H54 (cell line): ENCODE data around the gene GRM4.

ENCODE experiments used
- DNase-seq: peaks from one replicate; pipeline ENCODE4 v3.0.0; 2011; ENCODE audit warnings: low spot score, mixed read lengths; ENCODE audit not compliant: insufficient read length
- FAIRE-seq: peaks from 3 replicates; lab custom pipeline; 2011; peaks lifted over from hg19 to GRCh38; lab: Jason Lieb, UNC
- POLR2A ChIP-seq: IDR thresholded peaks from 2 replicates; pipeline ENCODE4 v1.6.1; 2011; ENCODE audit warnings: low read depth, mild to moderate bottlenecking, low read length

The GRM4 gene

GRCh38 chr6:34102099-34102656, 43.7 kb downstream of the GRM4 start:
- no peak for DNase-seq
- no peak for TF ChIP-seq POLR2A
- no peak for FAIRE-seq

- DNase-seq (no peak), FAIRE-seq (no peak)
- TF ChIP-seq POLR2A = no peak
Measured at GRCh38 chr6:34100788-34101187, 45.1 kb downstream of the GRM4 start.

DNA sequence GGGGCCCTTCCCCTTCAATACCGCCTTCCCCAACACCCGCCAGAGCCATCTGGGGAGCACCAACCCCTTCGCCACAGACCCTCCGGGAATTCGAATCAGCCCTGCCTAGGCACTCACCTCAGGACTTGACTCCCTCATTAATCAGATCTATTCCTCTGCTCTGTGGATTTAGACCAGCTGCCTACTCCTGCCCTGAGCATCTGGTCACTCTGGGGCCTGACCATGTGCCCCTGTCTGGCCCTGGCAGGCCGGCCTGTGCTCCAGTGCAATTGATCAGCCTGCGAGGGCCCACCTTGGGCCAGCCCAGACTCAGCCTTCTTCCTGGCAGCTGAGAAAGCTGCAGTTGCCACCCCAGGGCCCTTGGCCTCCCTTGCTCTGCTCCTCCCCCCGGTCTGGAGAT, 46.0 kb downstream of the GRM4 start:
- no peak for TF ChIP-seq POLR2A
- no peak for FAIRE-seq
- DNase-seq = no peak

GRCh38 chr6:34098045-34098936, 47.6 kb downstream of the GRM4 start:
- FAIRE-seq = no peak
- no peak for DNase-seq
- TF ChIP-seq POLR2A = no peak

DNA sequence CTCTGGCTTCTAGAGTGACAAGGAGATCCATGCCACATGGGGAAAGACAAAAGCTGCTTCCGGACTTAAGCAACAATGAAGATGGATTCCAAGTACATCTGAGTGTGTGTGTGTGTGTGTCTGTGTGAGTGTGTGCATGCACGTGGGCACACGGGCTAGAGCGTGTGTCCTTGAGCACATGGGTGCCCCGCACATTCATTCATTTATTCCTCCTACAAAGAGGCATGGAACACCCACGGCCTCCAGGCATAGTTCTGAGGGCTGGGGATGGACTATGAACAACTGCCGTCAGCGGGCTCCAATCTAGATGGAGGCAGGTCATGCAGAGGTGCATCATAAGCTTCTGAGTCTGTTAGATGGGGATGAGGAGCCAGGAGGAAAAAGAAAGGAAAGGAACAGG, 49.1 kb downstream of the GRM4 start:
- FAIRE-seq (no peak), DNase-seq (no peak)
- no peak for TF ChIP-seq POLR2A

DNA sequence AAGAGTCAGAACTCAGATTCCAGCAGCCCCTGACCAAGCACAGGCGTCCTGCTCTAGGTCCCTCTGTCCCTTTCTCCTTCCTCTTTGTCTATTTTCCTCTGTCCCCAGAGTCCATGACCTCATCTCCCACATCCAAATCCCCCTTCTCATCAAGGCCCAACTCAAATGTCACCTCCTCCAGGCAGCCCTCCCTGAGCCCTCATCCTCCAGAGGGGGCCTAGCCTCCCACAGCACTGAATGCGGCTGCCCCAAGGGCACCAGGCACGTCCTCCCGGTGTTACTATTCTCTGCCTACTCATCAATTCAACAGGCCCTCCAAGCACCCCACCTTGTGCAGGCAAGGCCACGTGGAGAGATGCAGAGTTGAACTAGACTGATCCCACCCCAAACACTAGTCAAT, 49.7 kb downstream of the GRM4 start:
- FAIRE-seq (no peak), DNase-seq (no peak)
- TF ChIP-seq POLR2A = no peak

GRCh38 chr6:34095741-34096140, 50.1 kb downstream of the GRM4 start:
- no peak for TF ChIP-seq POLR2A
- no peak for DNase-seq
- no peak for FAIRE-seq

DNA sequence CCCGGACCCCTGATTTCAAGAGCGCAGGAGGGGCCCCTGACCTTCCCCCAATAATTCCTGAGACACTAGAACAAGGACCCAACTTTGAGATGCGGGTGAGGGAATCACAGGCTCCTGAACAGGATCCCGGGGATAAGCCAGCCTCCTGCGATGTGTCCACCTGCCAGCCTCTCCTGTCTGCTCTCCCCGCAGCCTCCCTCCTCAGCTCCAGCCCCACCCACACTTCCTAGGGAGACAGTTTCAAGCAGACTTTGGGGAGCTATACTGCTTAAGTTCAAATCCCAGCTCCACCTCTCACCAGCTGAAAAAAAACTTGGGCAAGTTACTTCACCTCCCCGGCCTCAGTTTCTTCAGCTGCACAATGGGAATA, 50.8 kb downstream of the GRM4 start:
- DNase-seq (no peak), FAIRE-seq (no peak)
- TF ChIP-seq POLR2A = no peak

DNA sequence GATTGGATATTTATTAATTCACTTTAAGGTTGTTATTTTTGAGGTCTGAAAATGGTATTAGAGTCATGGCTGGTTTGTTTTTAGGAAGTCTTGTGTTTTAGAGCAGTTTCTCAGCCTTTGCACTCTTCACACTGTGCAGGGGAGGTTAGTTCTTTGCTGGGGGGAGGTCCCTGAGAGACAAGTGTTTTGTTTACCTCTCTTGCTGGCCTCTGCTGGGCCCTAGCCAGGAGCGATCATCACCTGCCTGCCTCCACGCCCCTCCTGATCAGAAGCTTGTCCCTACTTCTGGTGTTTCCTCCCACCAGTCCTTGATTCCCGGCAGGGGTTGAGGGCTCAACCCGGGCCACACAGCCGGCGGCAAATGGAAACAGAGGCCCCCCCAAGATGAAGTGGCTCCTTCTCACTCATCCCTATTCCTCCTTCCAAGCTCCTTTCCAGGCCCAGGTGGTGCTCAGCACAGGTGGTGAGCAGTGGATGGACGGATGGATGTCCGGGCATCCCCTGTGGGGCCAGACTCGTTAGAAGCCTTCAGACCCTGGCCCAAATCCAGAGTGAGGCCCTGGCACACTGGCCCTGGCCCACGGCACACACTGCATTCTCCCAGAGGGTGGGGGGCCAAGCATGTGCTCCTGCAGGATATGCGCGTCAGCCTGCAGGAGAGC, 51.3 kb downstream of the GRM4 start:
- no peak for FAIRE-seq

DNA sequence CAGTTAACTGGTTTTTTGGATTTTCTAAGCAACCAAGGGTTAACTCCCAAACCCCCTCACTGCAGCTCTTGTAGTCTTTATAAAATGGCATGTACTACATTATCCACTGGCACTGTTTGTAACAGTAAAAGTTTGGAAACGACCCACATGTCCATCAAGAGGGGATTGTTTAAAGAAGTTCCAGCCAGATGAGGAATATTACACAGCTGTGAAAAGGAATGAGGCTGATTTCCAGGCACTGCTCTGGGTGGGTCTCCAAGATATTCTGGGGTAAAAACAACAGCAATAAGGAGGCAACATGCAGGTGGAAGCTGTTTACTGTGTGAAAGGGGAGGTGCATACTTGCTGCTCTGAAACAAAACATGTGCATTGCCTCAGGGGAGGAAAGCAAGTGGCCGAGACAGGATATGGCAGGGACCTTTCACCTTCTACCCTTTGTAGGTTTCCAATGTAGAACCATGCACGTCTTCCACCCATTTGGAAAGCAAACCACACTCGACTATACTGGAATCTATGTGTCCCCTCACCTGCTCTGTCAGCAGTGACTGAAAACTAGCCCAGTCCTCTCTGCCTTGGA, 51.9 kb downstream of the GRM4 start:
- TF ChIP-seq POLR2A = no peak
- FAIRE-seq (no peak), DNase-seq (no peak)

More for the DNA sequence above, 51.3 kb downstream of the GRM4 start:
- TF ChIP-seq POLR2A = no peak
- DNase-seq = no peak

- no peak for DNase-seq
- FAIRE-seq = no peak
- no peak for TF ChIP-seq POLR2A
Measured at GRCh38 chr6:34093206-34093605, 52.7 kb downstream of the GRM4 start.

- TF ChIP-seq POLR2A = no peak
- FAIRE-seq (no peak), DNase-seq (no peak)
Measured at GRCh38 chr6:34092631-34093030, 53.3 kb downstream of the GRM4 start.

DNA sequence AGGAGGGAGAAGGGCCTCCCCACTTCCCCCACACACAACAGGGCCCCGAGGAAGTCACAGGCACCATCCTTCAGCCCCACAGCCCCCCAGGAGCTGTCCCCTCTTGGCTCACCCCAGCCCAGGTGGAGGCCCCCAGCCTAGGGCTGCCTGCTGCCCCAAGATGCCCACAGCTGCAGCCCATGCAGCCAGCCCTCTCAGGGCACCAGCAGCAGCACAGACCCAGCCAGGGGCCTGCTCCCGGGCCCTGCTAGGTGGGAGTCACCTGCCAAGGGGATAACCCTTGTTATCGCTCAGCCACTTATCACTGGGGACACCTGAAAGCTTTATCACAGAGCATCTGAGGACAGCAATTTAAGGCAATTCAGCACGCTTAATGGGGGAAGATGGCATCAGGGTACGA, 55.0 kb downstream of the GRM4 start:
- no peak for TF ChIP-seq POLR2A
- DNase-seq = no peak
- FAIRE-seq = no peak

DNA sequence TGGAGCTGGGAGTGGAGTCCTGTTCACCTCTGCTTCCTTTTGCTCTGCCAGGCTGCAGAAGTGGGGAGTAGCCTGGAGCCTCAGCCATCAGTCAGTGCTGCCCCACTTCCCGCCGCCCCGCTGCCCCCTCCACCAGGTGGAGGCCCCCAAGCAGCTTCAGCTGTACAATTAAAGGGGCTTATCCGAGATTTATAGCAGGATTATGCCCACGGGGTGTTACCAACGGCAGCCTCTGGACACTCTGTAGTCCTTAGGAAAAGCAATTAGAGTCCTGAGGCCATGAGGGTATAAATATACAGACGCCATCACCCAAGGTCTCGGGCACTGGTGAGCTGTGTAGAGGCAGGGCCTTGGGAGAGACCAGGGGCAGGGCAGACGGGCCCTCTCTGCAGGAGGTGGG, 55.4 kb downstream of the GRM4 start:
- FAIRE-seq = no peak
- DNase-seq = no peak
- no peak for TF ChIP-seq POLR2A
